ENCODE measurements around the gene ZNF512B.
A peak's percentile ranks its signal among the peaks of the same experiment; 100 is the strongest.

Gene ZNF512B

DNA sequence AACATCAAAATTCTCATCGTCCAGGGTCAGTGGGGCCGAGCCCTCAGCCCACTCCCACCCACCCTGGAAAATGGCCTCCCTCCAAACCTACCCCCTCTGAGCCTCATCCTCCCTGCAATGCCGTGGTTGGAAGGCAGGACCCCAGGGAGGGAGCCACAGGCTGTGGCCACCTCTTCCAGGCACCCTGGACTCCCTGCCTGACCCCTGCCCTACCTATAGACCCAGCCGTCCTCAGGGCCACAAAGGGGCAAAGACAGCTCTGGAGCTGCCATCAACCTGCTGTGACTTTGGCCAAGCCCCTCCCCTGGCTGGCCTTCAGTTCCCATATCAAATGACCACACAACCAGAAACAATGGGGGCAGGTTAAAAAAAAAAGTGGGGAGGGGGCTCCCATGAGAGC is 11.3 kb downstream of the ZNF512B start:
- TF ChIP-seq TAF1 (IDR thresholded peaks at IDR 0.05; ENCODE audit: borderline replicate concordance, low read depth, low read length) = no peak
- TF ChIP-seq POLR2AphosphoS5 (IDR thresholded peaks at IDR 0.05; ENCODE audit: low read depth, low read length) = no peak
- TF ChIP-seq POLR2A (IDR thresholded peaks at IDR 0.05; ENCODE audit: low read depth, low read length) = no peak
- DNase-seq (ENCODE audit: insufficient read length) (no peak), FAIRE-seq (no peak)

GRCh38 chr20:63957690-63958441 is 11.9 kb downstream of the ZNF512B start:
- FAIRE-seq = no peak
- DNase-seq (ENCODE audit: insufficient read length) = no peak
- no peak for TF ChIP-seq POLR2AphosphoS5 (IDR thresholded peaks at IDR 0.05; ENCODE audit: low read depth, low read length)
- TF ChIP-seq TAF1 (IDR thresholded peaks at IDR 0.05; ENCODE audit: borderline replicate concordance, low read depth, low read length) = no peak
- no peak; the same call in 1 of the 2 replicates for TF ChIP-seq POLR2A (IDR thresholded peaks at IDR 0.05; ENCODE audit: low read depth, low read length)

DNA sequence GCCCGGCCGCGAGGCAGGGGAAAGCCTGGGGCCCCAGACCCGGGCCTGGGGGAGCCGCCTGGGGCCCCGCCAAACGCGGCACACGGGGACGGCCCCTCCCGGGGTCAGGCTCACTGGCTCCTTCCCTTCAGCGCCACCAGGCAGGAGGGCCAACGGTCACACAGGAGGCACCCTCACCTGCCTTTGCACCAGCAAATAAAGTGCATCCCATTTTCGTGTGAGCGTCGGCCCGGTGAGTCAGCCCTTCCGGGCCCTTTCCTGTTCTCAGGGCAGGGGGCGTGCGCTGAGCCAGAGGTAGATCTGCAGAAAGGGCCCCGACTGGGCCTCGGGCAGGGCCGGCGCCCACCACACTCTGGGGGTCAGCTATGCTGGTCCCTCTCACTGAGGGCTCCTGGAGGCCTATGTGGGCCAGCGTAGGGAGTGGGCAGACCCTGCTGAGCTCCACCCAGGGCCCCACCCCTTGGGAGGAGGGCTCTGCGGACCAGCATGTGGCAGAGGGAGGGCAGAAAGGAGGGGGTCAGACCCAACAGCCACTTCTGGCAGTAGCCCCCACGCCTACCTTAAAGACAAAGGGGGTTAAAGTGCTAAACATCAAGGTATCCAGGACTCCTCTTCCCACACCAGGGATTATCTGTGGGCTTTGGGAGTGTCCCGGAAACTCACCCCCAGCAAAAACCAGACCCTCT is 12.6 kb downstream of the ZNF512B start:
- TF ChIP-seq POLR2A (IDR thresholded peaks at IDR 0.05; ENCODE audit: low read depth, low read length) (no peak), POLR2AphosphoS5 (IDR thresholded peaks at IDR 0.05; ENCODE audit: low read depth, low read length) (no peak), TAF1 (IDR thresholded peaks at IDR 0.05; ENCODE audit: borderline replicate concordance, low read depth, low read length) (no peak)
- DNase-seq (ENCODE audit: insufficient read length) (peak; percentile 76), FAIRE-seq (no peak)

GRCh38 chr20:63956664-63957003 is 13.1 kb downstream of the ZNF512B start:
- FAIRE-seq = no peak
- no peak for DNase-seq (ENCODE audit: insufficient read length)
- TF ChIP-seq POLR2AphosphoS5 (IDR thresholded peaks at IDR 0.05; ENCODE audit: low read depth, low read length) (no peak), TAF1 (IDR thresholded peaks at IDR 0.05; ENCODE audit: borderline replicate concordance, low read depth, low read length) (no peak), POLR2A (IDR thresholded peaks at IDR 0.05; ENCODE audit: low read depth, low read length) (no peak)

DNA sequence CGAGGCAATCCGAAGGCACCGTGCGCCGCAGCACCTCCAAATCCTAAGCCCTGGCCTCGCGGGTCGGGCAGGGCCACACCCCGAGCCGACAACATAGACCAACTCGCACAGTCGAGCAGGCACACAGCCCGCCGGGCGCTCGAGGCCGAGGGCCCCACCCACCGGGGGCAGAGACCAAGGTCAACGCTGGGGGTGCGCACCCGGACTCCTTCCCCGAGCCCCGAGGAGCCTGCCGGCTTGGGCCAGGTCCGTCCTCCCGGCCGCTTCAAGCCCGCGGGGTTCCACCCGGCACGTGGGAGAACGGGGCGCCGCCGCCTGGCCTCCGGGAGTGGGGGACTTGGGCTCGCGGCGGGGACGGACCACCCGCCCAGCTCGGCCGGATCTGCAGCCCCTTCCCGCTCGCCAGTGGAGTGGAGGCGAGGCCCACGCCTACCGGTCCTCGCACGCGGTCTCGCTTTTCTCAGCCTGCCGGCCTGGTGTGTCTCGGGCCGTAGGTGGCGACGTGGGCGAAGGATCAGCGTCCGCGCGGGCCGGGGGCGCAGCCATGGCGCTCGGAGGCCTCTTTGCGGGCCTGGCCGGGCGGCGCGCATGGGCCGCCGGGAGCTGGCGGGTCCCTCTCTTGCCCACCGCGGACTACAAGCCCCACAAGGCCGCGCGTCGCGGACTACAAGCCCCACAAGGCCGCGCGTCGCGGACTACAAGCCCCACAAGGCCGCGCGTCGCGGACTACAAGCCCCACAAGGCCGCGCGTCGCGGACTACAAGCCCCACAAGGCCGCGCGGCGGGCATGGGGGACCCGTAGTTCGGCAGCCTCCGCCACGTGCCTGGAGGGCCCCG is 13.7 kb downstream of the ZNF512B start, which contains the start of gene UCKL1:
Gene UCKL1 (minus strand): TSS at position 590 of the 837 bp plus-strand sequence. CDS start 44 bp downstream, at position 546.
- DNase-seq (ENCODE audit: insufficient read length) (peak; percentile 97), FAIRE-seq (peak; percentile 58)
- TF ChIP-seq POLR2AphosphoS5 (IDR thresholded peaks at IDR 0.05; ENCODE audit: low read depth, low read length) = 0 out of 2 replicates have a peak, but pooled peaks have one; percentile 52
- peak; percentile 81 for TF ChIP-seq POLR2A (IDR thresholded peaks at IDR 0.05; ENCODE audit: low read depth, low read length)
- 0 out of 2 replicates have a peak, but pooled peaks have one; percentile 27 for TF ChIP-seq TAF1 (IDR thresholded peaks at IDR 0.05; ENCODE audit: borderline replicate concordance, low read depth, low read length)

DNA sequence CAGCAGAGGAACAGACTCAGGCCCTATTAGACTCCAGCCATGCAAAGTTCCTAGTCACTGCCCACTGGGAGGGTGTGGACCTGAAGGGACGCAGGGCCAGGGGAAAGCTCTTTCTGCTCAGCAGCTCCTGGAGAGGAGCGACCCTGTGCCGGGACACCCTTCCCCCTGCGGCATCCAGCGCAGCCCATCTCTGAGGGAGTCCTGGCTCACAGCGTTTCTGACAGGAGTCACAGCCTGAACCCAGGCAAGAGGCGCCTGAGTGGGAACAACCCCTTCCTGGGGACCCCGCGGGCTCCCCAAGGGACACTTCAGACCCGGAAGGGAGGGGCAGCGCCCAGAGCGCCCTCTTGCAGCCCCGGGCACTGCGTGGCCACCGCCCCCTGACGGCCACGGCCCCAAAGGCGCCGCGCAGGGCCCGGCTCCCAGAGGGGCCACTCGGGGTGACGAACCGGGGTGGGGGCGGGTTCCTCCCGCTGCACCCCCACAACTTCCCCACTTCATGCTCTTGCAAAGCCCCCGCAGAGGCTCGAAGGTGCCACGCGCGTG is 14.4 kb downstream of the ZNF512B start:
- TF ChIP-seq POLR2A (IDR thresholded peaks at IDR 0.05; ENCODE audit: low read depth, low read length) (no peak), POLR2AphosphoS5 (IDR thresholded peaks at IDR 0.05; ENCODE audit: low read depth, low read length) (no peak), TAF1 (IDR thresholded peaks at IDR 0.05; ENCODE audit: borderline replicate concordance, low read depth, low read length) (no peak)
- DNase-seq (ENCODE audit: insufficient read length) (peak; percentile 70), FAIRE-seq (no peak)

GRCh38 chr20:63953764-63954429 is 15.8 kb downstream of the ZNF512B start:
- DNase-seq (ENCODE audit: insufficient read length) = no peak
- no peak for TF ChIP-seq TAF1 (IDR thresholded peaks at IDR 0.05; ENCODE audit: borderline replicate concordance, low read depth, low read length)
- FAIRE-seq = no peak

DNA sequence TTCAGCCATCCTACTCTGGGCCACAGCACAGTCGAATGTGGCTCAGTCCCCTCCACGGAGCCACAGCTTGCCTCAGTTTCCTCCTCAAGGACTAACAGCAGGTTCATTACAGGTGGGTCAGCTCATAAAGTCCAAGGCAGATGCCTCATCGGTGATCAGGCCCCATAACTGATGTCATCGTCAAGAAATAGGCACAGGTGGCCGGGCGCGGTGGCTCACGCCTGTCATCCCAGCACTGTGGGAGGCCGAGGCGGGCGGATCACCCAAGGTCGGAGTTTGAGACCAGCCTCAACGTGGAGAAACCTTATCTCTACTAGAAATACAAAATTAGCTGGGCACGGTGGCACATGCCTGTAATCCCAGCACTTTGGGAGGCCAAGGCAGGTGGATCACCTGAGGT is 17.0 kb downstream of the ZNF512B start:
- no peak for FAIRE-seq
- DNase-seq (ENCODE audit: insufficient read length) = no peak
- TF ChIP-seq POLR2AphosphoS5 (IDR thresholded peaks at IDR 0.05; ENCODE audit: low read depth, low read length) = no peak
- no peak for TF ChIP-seq POLR2A (IDR thresholded peaks at IDR 0.05; ENCODE audit: low read depth, low read length)
- no peak for TF ChIP-seq TAF1 (IDR thresholded peaks at IDR 0.05; ENCODE audit: borderline replicate concordance, low read depth, low read length)

GRCh38 chr20:63952210-63952535 is 17.6 kb downstream of the ZNF512B start:
- no peak for DNase-seq (ENCODE audit: insufficient read length)
- TF ChIP-seq POLR2AphosphoS5 (IDR thresholded peaks at IDR 0.05; ENCODE audit: low read depth, low read length) = no peak
- no peak for TF ChIP-seq TAF1 (IDR thresholded peaks at IDR 0.05; ENCODE audit: borderline replicate concordance, low read depth, low read length)
- TF ChIP-seq POLR2A (IDR thresholded peaks at IDR 0.05; ENCODE audit: low read depth, low read length) = no peak
- FAIRE-seq = no peak

GRCh38 chr20:63951398-63952209 is 18.1 kb downstream of the ZNF512B start:
- TF ChIP-seq POLR2AphosphoS5 (IDR thresholded peaks at IDR 0.05; ENCODE audit: low read depth, low read length) (no peak), POLR2A (IDR thresholded peaks at IDR 0.05; ENCODE audit: low read depth, low read length) (no peak), TAF1 (IDR thresholded peaks at IDR 0.05; ENCODE audit: borderline replicate concordance, low read depth, low read length) (no peak)
- no peak for FAIRE-seq
- DNase-seq (ENCODE audit: insufficient read length) = no peak

All from GM12892 (cell line).